Testis (tissue), 2 donors: Measurements from ENCODE around the gene REM2.

Experiments used
- CTCF ChIP-seq, 3 experiments: fragments of 450-650 bp in 2 of 3; fragments of 200-600 bp in 1 of 3; sonication (generic) in 1 of 3; IDR thresholded peaks; one replicate each; pipeline ENCODE4 v1.5.1; 2016 to 2019; ENCODE audit warnings: antibody characterized with exemption in 3 of 3, mild to moderate bottlenecking in 2 of 3, moderate library complexity in 1 of 3
- POLR2A ChIP-seq: fragments of 450-650 bp; IDR thresholded peaks from one replicate; pipeline ENCODE4 v1.6.1; 2017; ENCODE audit warnings: antibody characterized with exemption, mild to moderate bottlenecking, moderate library complexity

DNA sequence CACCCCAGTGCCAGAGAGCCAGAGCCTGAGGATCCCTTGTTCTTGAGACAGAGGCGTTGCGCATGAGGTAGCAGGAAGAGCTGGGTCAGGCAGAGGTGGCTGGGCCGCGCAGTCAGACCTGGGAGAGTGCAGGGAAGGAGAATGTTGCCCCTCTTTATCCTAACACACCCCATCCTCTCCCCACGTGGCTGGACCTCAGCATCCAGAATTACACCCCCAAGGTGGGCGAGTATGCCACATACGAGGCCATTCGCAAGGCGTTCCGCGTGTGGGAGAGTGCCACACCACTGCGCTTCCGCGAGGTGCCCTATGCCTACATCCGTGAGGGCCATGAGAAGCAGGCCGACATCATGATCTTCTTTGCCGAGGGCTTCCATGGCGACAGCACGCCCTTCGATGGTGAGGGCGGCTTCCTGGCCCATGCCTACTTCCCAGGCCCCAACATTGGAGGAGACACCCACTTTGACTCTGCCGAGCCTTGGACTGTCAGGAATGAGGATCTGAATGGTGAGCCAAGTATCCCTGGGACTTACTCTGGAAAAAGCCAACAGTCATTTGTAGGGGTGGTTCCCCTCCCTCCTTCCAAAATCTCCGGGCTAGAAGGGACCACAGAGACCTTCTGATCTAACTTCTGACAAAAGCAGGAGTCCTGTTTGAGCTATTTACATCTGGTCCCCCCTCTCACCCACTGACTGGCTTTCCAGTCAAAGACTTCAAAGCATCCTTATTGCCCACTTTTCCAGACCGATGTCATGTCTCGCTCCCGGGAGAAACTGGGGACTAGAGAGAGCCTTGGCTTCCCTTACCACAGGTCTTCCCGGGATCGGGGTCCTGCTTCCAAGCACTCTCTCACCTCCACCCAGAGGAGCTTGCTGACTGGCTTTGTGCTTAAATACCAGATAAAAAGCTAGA is 40.6 kb upstream of the REM2 start:
- TF ChIP-seq CTCF (IDR thresholded peaks at IDR 0.05) (no peak), POLR2A (no peak)
